ENCODE measurements around the gene ZCCHC4.

Gene ZCCHC4

GRCh38 chr4:25347971-25348370, 35.4 kb downstream of the ZCCHC4 start:
- TF ChIP-seq EZH2 (IDR thresholded peaks at IDR 0.05; ENCODE audit: borderline replicate concordance, low read length) = no peak
- TF ChIP-seq CTCF (IDR thresholded peaks at IDR 0.05; ENCODE audit: low read length) = no peak
- H3F3A ChIP-seq (ENCODE audit: insufficient read depth, low read length) = no peaks in the 10 kb centered on the region

GRCh38 chr4:25350561-25350960, 38.0 kb downstream of the ZCCHC4 start:
- no peaks in the 10 kb centered on the region for H3K4me1 ChIP-seq (ENCODE audit: insufficient read depth, low read length, severe bottlenecking)
- TF ChIP-seq EZH2 (IDR thresholded peaks at IDR 0.05; ENCODE audit: borderline replicate concordance, low read length) (no peak), CTCF (IDR thresholded peaks at IDR 0.05; ENCODE audit: low read length) (no peak)
- no peaks in the 10 kb centered on the region for H3K9me3 ChIP-seq (ENCODE audit: low read length)
- H3K4me3 ChIP-seq (ENCODE audit: low read depth, low read length, poor library complexity, severe bottlenecking) = no peak overlapping the region
- no peak overlapping the region for H3K4me2 ChIP-seq (ENCODE audit: low read length)
- H3K79me2 ChIP-seq (ENCODE audit: insufficient read depth, low read length) = no peaks in the 10 kb centered on the region
- H3K27ac ChIP-seq (ENCODE audit: low read depth, low read length, poor library complexity, severe bottlenecking) = no peak overlapping the region
- no peaks in the 10 kb centered on the region for H3K36me3 ChIP-seq (ENCODE audit: insufficient read depth, low read length)
- H3K9me2 ChIP-seq (ENCODE audit: low read depth, low read length) = no peaks in the 10 kb centered on the region
- no peak overlapping the region for H3K9ac ChIP-seq (ENCODE audit: low read length)
- no peak overlapping the region for H2AFZ ChIP-seq (ENCODE audit: low read length)
- no peaks in the 10 kb centered on the region for H3K27me3 ChIP-seq (ENCODE audit: insufficient read depth, low read length)
- H3F3A ChIP-seq (ENCODE audit: insufficient read depth, low read length) = no peaks in the 10 kb centered on the region
- no peaks in the 10 kb centered on the region for H4K20me1 ChIP-seq (ENCODE audit: insufficient read depth, low read length)

More at GRCh38 chr4:25347971-25348370, 35.4 kb downstream of the ZCCHC4 start:
- no peak overlapping the region for H3K4me2 ChIP-seq (ENCODE audit: low read length)
- no peaks in the 10 kb centered on the region for H3K9me2 ChIP-seq (ENCODE audit: low read depth, low read length)
- H3K27me3 ChIP-seq (ENCODE audit: insufficient read depth, low read length) = no peaks in the 10 kb centered on the region
- H4K20me1 ChIP-seq (ENCODE audit: insufficient read depth, low read length) = no peaks in the 10 kb centered on the region
- H3K4me1 ChIP-seq (ENCODE audit: insufficient read depth, low read length, severe bottlenecking) = no peaks in the 10 kb centered on the region
- no peaks in the 10 kb centered on the region for H3K79me2 ChIP-seq (ENCODE audit: insufficient read depth, low read length)
- H2AFZ ChIP-seq (ENCODE audit: low read length) = no peak overlapping the region
- H3K4me3 ChIP-seq (ENCODE audit: low read depth, low read length, poor library complexity, severe bottlenecking) = no peak overlapping the region
- no peaks in the 10 kb centered on the region for H3K9me3 ChIP-seq (ENCODE audit: low read length)
- no peaks in the 10 kb centered on the region for H3K36me3 ChIP-seq (ENCODE audit: insufficient read depth, low read length)
- H3K27ac ChIP-seq (ENCODE audit: low read depth, low read length, poor library complexity, severe bottlenecking) = no peak overlapping the region
- H3K9ac ChIP-seq (ENCODE audit: low read length) = no peak overlapping the region

- H3K36me3 ChIP-seq (ENCODE audit: insufficient read depth, low read length) = no peaks in the 10 kb centered on the region
- H3K4me3 ChIP-seq (ENCODE audit: low read depth, low read length, poor library complexity, severe bottlenecking) = no peak overlapping the region
- H3K79me2 ChIP-seq (ENCODE audit: insufficient read depth, low read length) = no peaks in the 10 kb centered on the region
- H3K27me3 ChIP-seq (ENCODE audit: insufficient read depth, low read length) = no peaks in the 10 kb centered on the region
- no peak overlapping the region for H2AFZ ChIP-seq (ENCODE audit: low read length)
- H3K4me1 ChIP-seq (ENCODE audit: insufficient read depth, low read length, severe bottlenecking) = no peaks in the 10 kb centered on the region
- no peaks in the 10 kb centered on the region for H3F3A ChIP-seq (ENCODE audit: insufficient read depth, low read length)
- H3K4me2 ChIP-seq (ENCODE audit: low read length) = no peak overlapping the region
- no peak overlapping the region for H3K9ac ChIP-seq (ENCODE audit: low read length)
- H3K9me3 ChIP-seq (ENCODE audit: low read length) = no peaks in the 10 kb centered on the region
- no peaks in the 10 kb centered on the region for H4K20me1 ChIP-seq (ENCODE audit: insufficient read depth, low read length)
- H3K9me2 ChIP-seq (ENCODE audit: low read depth, low read length) = no peaks in the 10 kb centered on the region
- H3K27ac ChIP-seq (ENCODE audit: low read depth, low read length, poor library complexity, severe bottlenecking) = no peak overlapping the region
- TF ChIP-seq EZH2 (IDR thresholded peaks at IDR 0.05; ENCODE audit: borderline replicate concordance, low read length) (no peak), CTCF (IDR thresholded peaks at IDR 0.05; ENCODE audit: low read length) (no peak)
These were observed 39.3 kb downstream of the ZCCHC4 start for GRCh38 chr4:25351777-25352416.
